Inflammatory macrophage (primary cell): ENCODE measurements around the gene TOMM20L.
A peak's percentile ranks its signal among the peaks of the same experiment; 100 is the strongest.
"Not testable (repeated sequence)": the region's sequence is repeated elsewhere in the genome, so short reads cannot be mapped to it uniquely, and the experiment has no call there.

Experiments
- DNase-seq, 2 donors: peaks; one replicate each; pipeline ENCODE4 v3.0.0-alpha.2; 2020 to 2022
- total RNA-seq, 18 experiments: gene quantifications; one replicate each; lab custom pipeline; 2026; ENCODE audit warnings: mixed read lengths in 6 of 18, inconsistent platforms in 2 of 18; lab: John Stamatoyannopoulos, UW

Gene TOMM20L
- 0 to 0.20 (median 0.07) reads per million in 18 experiments for total RNA-seq

GRCh38 chr14:58395812-58396788 is at the start of gene TOMM20L:
TOMM20L (plus strand) TSS chr14:58395930; CDS start chr14:58395958, 28 bp downstream.
- peak; percentile 74 to 80 for DNase-seq

- peak in 1 of 2 donors; percentile 2 for DNase-seq
These were observed 42.0 kb upstream of the TOMM20L start for GRCh38 chr14:58353516-58354299.

GRCh38 chr14:58354808-58355207 is 40.9 kb upstream of the TOMM20L start:
- DNase-seq = peak; percentile 16 to 38

- no peak for DNase-seq
These were observed 39.5 kb upstream of the TOMM20L start for GRCh38 chr14:58356268-58356667.

GRCh38 chr14:58362272-58362671 is 33.5 kb upstream of the TOMM20L start:
- not testable (repeated sequence) for DNase-seq

- peak in 1 of 2 donors; percentile 11 for DNase-seq
These were observed 32.8 kb upstream of the TOMM20L start for GRCh38 chr14:58362798-58363412.

- DNase-seq = peak; percentile 14 to 57
These were observed 31.4 kb upstream of the TOMM20L start for GRCh38 chr14:58364316-58364715.

GRCh38 chr14:58367296-58367695 is 28.4 kb upstream of the TOMM20L start:
- DNase-seq = no peak

- no peak for DNase-seq
These were observed 26.8 kb upstream of the TOMM20L start for GRCh38 chr14:58368956-58369355.

GRCh38 chr14:58376791-58377190 is 18.9 kb upstream of the TOMM20L start:
- DNase-seq = no peak

- DNase-seq = no peak
These were observed 4.9 kb upstream of the TOMM20L start for GRCh38 chr14:58390830-58391229.

- DNase-seq = no peak
These were observed 243 bp upstream of the TOMM20L start for GRCh38 chr14:58395562-58395811.

- no peak for DNase-seq
These were observed 1.4 kb downstream of the TOMM20L start for GRCh38 chr14:58397156-58397555.

GRCh38 chr14:58398495-58398894 is 2.8 kb downstream of the TOMM20L start:
- no peak for DNase-seq

GRCh38 chr14:58398895-58399294 is 3.2 kb downstream of the TOMM20L start:
- DNase-seq = no peak

GRCh38 chr14:58401587-58401986 is 5.9 kb downstream of the TOMM20L start:
- no peak for DNase-seq

- no peak for DNase-seq
These were observed 13.0 kb downstream of the TOMM20L start for GRCh38 chr14:58408681-58409215.

GRCh38 chr14:58414845-58415244 is 19.1 kb downstream of the TOMM20L start:
- DNase-seq = no peak

- no peak for DNase-seq
These were observed 20.2 kb downstream of the TOMM20L start for GRCh38 chr14:58415636-58416547.

GRCh38 chr14:58416934-58417333 is 21.2 kb downstream of the TOMM20L start:
- DNase-seq = not testable (repeated sequence)

- DNase-seq = peak; percentile 54 to 63
These were observed 31.0 kb downstream of the TOMM20L start for GRCh38 chr14:58426670-58427280.
